K562 treated with DMSO at 1 percent for 24 hours (cell line): Measurements from ENCODE around the gene FAU. TPM values are rescaled to one million over a fixed set of nuclear protein-coding genes. Genes with fewer than 3 reads are reported as not detected.

Source experiments
- total RNA-seq: library from RNA; unstranded; fragments of 300-600 nt; gene quantifications from 2 replicates; pipeline ENCODE4 v1.2.3, GENCODE V29; 2022; ENCODE audit warnings: low read depth; ENCODE audit not compliant: insufficient read depth

Gene FAU
- 1,172 and 1,237 TPM in 2 replicates for total RNA-seq

GRCh38 chr11:65121865-65122696, at the start of gene FAU, which contains the start of gene MRPL49:
FAU (minus strand) TSS chr11:65122134; CDS start chr11:65121813, 321 bp downstream.
MRPL49 (plus strand) TSS chr11:65122321; CDS start chr11:65122347, 26 bp downstream.

GRCh38 chr11:65170058-65170534, 48.2 kb upstream of the FAU start, which contains the start of gene SPDYC:
SPDYC (plus strand) TSS chr11:65170233; CDS start chr11:65171358, 1,125 bp downstream.

GRCh38 chr11:65134240-65134951, 12.5 kb upstream of the FAU start, which contains the start of gene SYVN1:
SYVN1 (minus strand) TSS chr11:65134519; CDS start chr11:65133601, 918 bp downstream.

GRCh38 chr11:65117206-65118096, 4.5 kb downstream of the FAU start, which contains the start of gene ZNHIT2:
ZNHIT2 (minus strand) TSS chr11:65117701; CDS start chr11:65117653, 48 bp downstream.

GRCh38 chr11:65111744-65112545, 10.0 kb downstream of the FAU start, which contains the start of gene TM7SF2:
TM7SF2 (plus strand) TSS chr11:65111872; CDS start chr11:65112016, 144 bp downstream.

GRCh38 chr11:65095974-65096806, 25.7 kb downstream of the FAU start, which contains the start of gene VPS51:
VPS51 (plus strand) TSS chr11:65096214; CDS start chr11:65096251, 37 bp downstream.

GRCh38 chr11:65083834-65084597, 37.9 kb downstream of the FAU start, which contains the start of the genes CDCA5 and ZFPL1:
CDCA5 (minus strand) TSS chr11:65084040; CDS start chr11:65083978, 62 bp downstream.
ZFPL1 (plus strand) TSS chr11:65084222; CDS start chr11:65084699, 477 bp downstream.

Other genes with a start within 250 kb of the FAU start
- gene EHD1, start 243.5 kb downstream of the FAU start, total RNA-seq, result 69.7 and 74.6 TPM in 2 replicates
- 70.0 and 70.9 TPM in 2 replicates for gene ATG2A, start 204.9 kb downstream of the FAU start, total RNA-seq
- gene PPP2R5B, start 197.4 kb downstream of the FAU start, total RNA-seq, result 15.6 and 16.7 TPM in 2 replicates
- gene GPHA2, start 186.2 kb downstream of the FAU start, total RNA-seq, result not detected in 2 replicates
- gene MAJIN, start 150.0 kb downstream of the FAU start, total RNA-seq, result 0.31 TPM in 1 of 2 replicates, not detected in the other
- gene BATF2, start 125.2 kb downstream of the FAU start, total RNA-seq, result 10.3 TPM in 2 replicates
- 131 and 142 TPM in 2 replicates for gene ARL2, start 108.0 kb downstream of the FAU start, total RNA-seq
- 53.8 and 58.4 TPM in 2 replicates for gene SNX15, start 94.7 kb downstream of the FAU start, total RNA-seq
- gene SAC3D1, start 80.9 kb downstream of the FAU start, total RNA-seq, result 65.7 and 77.0 TPM in 2 replicates
- 0.61 TPM in 1 of 2 replicates, not detected in the other for gene NAALADL1, start 63.6 kb downstream of the FAU start, total RNA-seq
- 83.8 and 84.5 TPM in 2 replicates for gene CDCA5, start 38.1 kb downstream of the FAU start, total RNA-seq
- 72.4 and 80.5 TPM in 2 replicates for gene ZFPL1, start 37.9 kb downstream of the FAU start, total RNA-seq
- 133 and 154 TPM in 2 replicates for gene VPS51, start 25.9 kb downstream of the FAU start, total RNA-seq
- 34.6 and 41.2 TPM in 2 replicates for gene TM7SF2, start 10.3 kb downstream of the FAU start, total RNA-seq
- gene ZNHIT2, start 4.4 kb downstream of the FAU start, total RNA-seq, result 52.0 and 61.4 TPM in 2 replicates
- gene MRPL49, start 187 bp upstream of the FAU start, total RNA-seq, result 82.6 and 89.4 TPM in 2 replicates
- 60.9 and 64.4 TPM in 2 replicates for gene SYVN1, start 12.4 kb upstream of the FAU start, total RNA-seq
- gene SPDYC, start 48.1 kb upstream of the FAU start, total RNA-seq, result 24.4 and 27.1 TPM in 2 replicates
- gene CAPN1, start 59.8 kb upstream of the FAU start, total RNA-seq, result 212 and 218 TPM in 2 replicates
- gene POLA2, start 139.8 kb upstream of the FAU start, total RNA-seq, result 36.6 and 45.4 TPM in 2 replicates
- 3.8 and 8.0 TPM in 2 replicates for gene CDC42EP2, start 192.7 kb upstream of the FAU start, total RNA-seq
- 67.3 and 67.9 TPM in 2 replicates for gene DPF2, start 211.7 kb upstream of the FAU start, total RNA-seq
- gene TIGD3, start 232.6 kb upstream of the FAU start, total RNA-seq, result 6.7 and 8.9 TPM in 2 replicates